Loucy (cell line): Measurements from ENCODE around the gene KIF1B.

Experiments
- EZH2phosphoT487 ChIP-seq: fragments of 200-600 bp; IDR thresholded peaks from 2 replicates; pipeline ENCODE4 v1.6.1; 2018; ENCODE audit warnings: antibody characterized with exemption, mild to moderate bottlenecking, moderate library complexity, borderline replicate concordance
- TF ChIP-seq, protein P1 (sequence below): fragments of 200-600 bp; sonication (generic); conservative IDR thresholded peaks from 2 replicates; pipeline ENCODE4 v1.5.1; 2014; ENCODE audit warnings: mild to moderate bottlenecking, antibody characterized with exemption, low read length

DNA sequence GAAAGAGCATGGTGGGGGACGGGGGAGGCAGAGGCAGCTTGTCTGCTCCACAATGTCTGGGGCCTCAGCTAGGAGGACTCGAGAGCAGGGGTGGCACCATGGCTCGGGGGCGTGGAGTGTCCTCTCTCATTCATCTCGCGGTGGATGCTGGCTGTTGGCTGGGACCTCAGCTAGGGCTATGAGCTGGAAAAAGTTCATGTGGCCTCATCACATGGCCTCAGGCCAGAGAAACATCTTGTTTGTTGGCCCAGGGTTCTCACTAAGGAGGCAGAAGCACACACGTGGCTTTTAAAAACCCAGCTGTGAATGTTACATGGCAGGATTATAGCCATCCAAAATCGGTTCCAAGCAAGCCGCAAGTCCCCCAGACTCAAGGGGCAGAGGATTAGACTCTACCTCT, 213.7 kb downstream of the KIF1B start:
- TF ChIP-seq, protein P1, sequence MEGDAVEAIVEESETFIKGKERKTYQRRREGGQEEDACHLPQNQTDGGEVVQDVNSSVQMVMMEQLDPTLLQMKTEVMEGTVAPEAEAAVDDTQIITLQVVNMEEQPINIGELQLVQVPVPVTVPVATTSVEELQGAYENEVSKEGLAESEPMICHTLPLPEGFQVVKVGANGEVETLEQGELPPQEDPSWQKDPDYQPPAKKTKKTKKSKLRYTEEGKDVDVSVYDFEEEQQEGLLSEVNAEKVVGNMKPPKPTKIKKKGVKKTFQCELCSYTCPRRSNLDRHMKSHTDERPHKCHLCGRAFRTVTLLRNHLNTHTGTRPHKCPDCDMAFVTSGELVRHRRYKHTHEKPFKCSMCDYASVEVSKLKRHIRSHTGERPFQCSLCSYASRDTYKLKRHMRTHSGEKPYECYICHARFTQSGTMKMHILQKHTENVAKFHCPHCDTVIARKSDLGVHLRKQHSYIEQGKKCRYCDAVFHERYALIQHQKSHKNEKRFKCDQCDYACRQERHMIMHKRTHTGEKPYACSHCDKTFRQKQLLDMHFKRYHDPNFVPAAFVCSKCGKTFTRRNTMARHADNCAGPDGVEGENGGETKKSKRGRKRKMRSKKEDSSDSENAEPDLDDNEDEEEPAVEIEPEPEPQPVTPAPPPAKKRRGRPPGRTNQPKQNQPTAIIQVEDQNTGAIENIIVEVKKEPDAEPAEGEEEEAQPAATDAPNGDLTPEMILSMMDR: no peak
- TF ChIP-seq EZH2phosphoT487: no peak
